Measurements from ENCODE around the gene CROCC. TPM values are rescaled to one million over a fixed set of nuclear protein-coding genes. Genes with fewer than 3 reads are reported as not detected.
"Not testable (repeated sequence)": the region's sequence is repeated elsewhere in the genome, so short reads cannot be mapped to it uniquely, and the experiment has no call there.

CROCC gene, protein sequence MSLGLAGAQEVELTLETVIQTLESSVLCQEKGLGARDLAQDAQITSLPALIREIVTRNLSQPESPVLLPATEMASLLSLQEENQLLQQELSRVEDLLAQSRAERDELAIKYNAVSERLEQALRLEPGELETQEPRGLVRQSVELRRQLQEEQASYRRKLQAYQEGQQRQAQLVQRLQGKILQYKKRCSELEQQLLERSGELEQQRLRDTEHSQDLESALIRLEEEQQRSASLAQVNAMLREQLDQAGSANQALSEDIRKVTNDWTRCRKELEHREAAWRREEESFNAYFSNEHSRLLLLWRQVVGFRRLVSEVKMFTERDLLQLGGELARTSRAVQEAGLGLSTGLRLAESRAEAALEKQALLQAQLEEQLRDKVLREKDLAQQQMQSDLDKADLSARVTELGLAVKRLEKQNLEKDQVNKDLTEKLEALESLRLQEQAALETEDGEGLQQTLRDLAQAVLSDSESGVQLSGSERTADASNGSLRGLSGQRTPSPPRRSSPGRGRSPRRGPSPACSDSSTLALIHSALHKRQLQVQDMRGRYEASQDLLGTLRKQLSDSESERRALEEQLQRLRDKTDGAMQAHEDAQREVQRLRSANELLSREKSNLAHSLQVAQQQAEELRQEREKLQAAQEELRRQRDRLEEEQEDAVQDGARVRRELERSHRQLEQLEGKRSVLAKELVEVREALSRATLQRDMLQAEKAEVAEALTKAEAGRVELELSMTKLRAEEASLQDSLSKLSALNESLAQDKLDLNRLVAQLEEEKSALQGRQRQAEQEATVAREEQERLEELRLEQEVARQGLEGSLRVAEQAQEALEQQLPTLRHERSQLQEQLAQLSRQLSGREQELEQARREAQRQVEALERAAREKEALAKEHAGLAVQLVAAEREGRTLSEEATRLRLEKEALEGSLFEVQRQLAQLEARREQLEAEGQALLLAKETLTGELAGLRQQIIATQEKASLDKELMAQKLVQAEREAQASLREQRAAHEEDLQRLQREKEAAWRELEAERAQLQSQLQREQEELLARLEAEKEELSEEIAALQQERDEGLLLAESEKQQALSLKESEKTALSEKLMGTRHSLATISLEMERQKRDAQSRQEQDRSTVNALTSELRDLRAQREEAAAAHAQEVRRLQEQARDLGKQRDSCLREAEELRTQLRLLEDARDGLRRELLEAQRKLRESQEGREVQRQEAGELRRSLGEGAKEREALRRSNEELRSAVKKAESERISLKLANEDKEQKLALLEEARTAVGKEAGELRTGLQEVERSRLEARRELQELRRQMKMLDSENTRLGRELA (N-terminal part only)
- total RNA-seq (2012; rRNA removed), result 10.0 and 14.2 TPM in 2 replicates

DNA sequence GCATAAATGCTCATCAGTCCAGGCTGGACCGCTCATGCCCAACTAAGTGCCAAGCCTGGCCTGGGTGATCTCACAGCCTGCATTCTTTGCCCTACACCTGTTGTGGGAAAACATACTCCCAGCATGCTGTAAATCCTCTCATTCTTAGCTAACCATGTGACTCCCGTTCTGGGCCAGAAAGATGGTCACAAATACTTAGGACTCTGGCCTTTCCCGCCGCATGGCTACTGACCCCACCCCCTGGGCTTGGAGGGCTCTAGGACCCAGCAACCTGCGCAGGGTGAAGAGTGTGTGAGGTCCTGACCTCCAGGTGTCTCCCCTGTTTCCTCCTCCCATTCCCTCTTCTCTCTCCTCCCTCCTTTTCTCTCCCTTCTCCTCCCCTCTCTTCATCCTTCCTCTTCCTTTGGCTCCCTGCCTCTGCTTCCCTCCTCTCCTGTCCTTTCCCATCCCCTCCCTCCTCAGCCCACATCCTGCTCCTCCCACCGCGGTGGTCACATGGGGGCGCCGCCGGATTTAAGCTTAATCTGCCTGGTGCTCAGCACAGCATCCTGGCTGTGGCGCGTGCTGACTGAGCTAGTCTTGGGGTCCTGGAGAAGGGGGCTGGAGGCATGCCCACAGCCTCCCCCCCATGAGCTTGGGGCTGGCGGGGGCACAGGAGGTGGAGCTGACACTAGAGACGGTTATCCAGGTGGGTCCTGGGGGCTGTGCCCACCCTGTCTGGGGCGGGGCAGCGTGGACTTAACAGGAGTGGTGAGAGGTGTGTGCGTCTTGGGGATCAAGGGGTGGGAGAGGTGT, at the start of gene CROCC:
CROCC (plus strand) TSS at position 541 of the 795 bp plus-strand sequence; CDS start at position 629, 88 bp downstream.
- Histone ChIP-seq H3K4me2 (ENCODE audit: low read length) (peak within 1 kb of the TSS; percentile 34), H3K27me3 (ENCODE audit: control insufficient read depth, insufficient read depth, low read length) (no peaks in the 10 kb centered on the region), H3K36me3 (ENCODE audit: insufficient read depth, low read length) (no peaks in the 10 kb centered on the region), H3K4me1 (ENCODE audit: control insufficient read depth, insufficient read depth, low read length) (peaks cover 5% of the 10 kb centered on the region), H3K9ac (ENCODE audit: low read depth, low read length) (no peak within 1 kb of the TSS), H3K9me3 (replicated peaks; ENCODE audit: low read length) (no peaks in the 10 kb centered on the region), H3K4me3 (ENCODE audit: low read length) (no peak within 1 kb of the TSS)

- not testable (repeated sequence) for H3K9me3 ChIP-seq (replicated peaks; ENCODE audit: low read length); H3K4me3 ChIP-seq (ENCODE audit: low read length); H3K4me1 ChIP-seq (ENCODE audit: control insufficient read depth, insufficient read depth, low read length); H3K36me3 ChIP-seq (ENCODE audit: insufficient read depth, low read length); H3K9ac ChIP-seq (ENCODE audit: low read depth, low read length)
- Histone ChIP-seq H3K4me2 (ENCODE audit: low read length) (peak overlapping the region; percentile 63), H3K27me3 (ENCODE audit: control insufficient read depth, insufficient read depth, low read length) (peaks cover 13% of the 10 kb centered on the region)
Measured at GRCh38 chr1:16872152-16873075, 49.3 kb upstream of the CROCC start.

DNA sequence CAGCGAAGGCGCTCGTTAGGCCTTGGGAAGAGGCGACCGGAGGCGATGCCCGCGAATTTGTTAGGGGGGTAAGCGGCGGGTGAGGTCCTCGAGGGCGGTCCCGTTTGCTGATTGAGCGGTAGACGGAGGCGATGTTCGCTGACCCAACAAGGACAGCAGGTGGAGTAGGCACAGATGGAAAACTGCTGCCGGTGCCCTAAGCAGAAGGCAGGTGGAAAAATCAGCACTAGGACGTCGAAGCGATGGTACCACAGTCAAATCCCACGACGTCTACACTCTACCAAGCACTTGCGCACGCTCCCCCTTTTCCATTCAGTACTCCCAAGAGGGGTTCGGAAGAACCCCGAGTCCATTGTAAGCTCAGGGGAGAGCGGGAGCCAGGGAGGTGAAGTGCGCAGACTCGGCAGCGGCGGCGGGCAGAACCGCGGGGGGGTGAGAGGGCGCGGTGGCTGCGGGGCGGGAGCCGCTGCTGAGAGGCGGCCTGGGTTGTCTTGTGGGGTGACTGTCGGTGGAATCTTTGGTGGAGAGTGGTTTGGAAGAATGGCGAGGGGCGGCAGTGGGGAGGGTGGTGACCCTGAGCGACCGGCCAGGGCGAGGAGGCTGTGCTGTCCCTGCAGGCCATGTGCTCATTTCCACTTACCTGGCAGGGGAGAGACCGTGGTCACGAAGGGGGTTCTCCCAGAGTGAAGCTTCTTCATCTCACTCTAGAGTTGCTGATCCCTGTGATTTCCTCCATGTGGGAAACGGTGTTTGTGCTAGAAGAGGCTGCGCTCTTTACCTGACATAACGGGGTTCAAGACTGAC, 48.5 kb upstream of the CROCC start:
- not testable (repeated sequence) for H3K9ac ChIP-seq (ENCODE audit: low read depth, low read length); H3K9me3 ChIP-seq (replicated peaks; ENCODE audit: low read length); H3K36me3 ChIP-seq (ENCODE audit: insufficient read depth, low read length); H3K4me1 ChIP-seq (ENCODE audit: control insufficient read depth, insufficient read depth, low read length); H3K4me3 ChIP-seq (ENCODE audit: low read length)
- Histone ChIP-seq H3K27me3 (ENCODE audit: control insufficient read depth, insufficient read depth, low read length) (peaks cover 13% of the 10 kb centered on the region), H3K4me2 (ENCODE audit: low read length) (peak overlapping the region; percentile 63)

DNA sequence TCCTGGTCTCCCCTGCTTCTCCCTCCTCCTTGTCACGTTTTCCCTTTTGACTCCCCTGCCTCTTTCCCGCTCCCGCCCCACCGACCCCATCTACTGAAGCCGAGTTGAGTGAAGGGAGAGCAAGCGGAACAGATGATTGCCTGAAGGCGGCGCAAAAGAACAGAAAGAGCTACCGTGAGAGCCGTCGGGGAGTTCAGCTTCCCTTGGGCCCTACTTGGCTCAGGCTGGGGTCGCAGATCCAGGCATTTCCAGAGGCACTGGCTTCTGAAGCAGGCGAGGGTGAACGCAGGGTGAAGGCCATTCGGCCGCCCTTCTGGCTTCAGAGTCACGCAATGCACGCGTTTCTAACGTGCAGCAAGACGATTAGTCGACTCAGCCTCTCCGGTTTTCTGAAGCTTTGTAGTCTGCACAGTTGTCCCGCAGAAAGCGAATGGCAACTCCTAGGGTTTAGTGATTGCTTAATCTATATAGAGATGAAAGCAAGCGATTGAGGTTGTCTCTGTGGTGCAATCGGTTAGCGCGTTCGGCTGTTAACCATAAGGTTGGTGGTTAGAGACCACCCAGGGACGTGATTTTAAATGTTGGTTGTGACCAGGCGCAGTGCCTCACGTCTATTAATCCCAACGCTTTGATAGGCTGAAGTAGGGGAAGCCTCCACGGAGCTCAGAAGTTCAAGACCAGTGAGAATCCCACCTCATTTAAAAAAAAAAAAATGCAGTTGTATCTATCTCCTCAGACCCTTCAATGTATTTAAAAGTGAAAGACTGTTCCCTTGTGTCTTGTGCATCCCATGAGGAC, 46.6 kb upstream of the CROCC start:
- not testable (repeated sequence) for H3K36me3 ChIP-seq (ENCODE audit: insufficient read depth, low read length); H3K4me3 ChIP-seq (ENCODE audit: low read length); H3K4me2 ChIP-seq (ENCODE audit: low read length); H3K9me3 ChIP-seq (replicated peaks; ENCODE audit: low read length); H3K4me1 ChIP-seq (ENCODE audit: control insufficient read depth, insufficient read depth, low read length); H3K9ac ChIP-seq (ENCODE audit: low read depth, low read length)
- H3K27me3 ChIP-seq (ENCODE audit: control insufficient read depth, insufficient read depth, low read length), result peaks cover 25% of the 10 kb centered on the region

- H3K4me2 ChIP-seq (ENCODE audit: low read length); H3K4me3 ChIP-seq (ENCODE audit: low read length); H3K9ac ChIP-seq (ENCODE audit: low read depth, low read length); H3K9me3 ChIP-seq (replicated peaks; ENCODE audit: low read length); H3K4me1 ChIP-seq (ENCODE audit: control insufficient read depth, insufficient read depth, low read length); H3K36me3 ChIP-seq (ENCODE audit: insufficient read depth, low read length): not testable (repeated sequence)
- H3K27me3 ChIP-seq (ENCODE audit: control insufficient read depth, insufficient read depth, low read length), result peaks cover 47% of the 10 kb centered on the region
Measured at GRCh38 chr1:16881742-16882141, 40.0 kb upstream of the CROCC start.

GRCh38 chr1:16882986-16883385, 38.7 kb upstream of the CROCC start:
- peaks cover 47% of the 10 kb centered on the region for H3K27me3 ChIP-seq (ENCODE audit: control insufficient read depth, insufficient read depth, low read length)
- no peak overlapping the region for H3K4me2 ChIP-seq (ENCODE audit: low read length)
- H3K36me3 ChIP-seq (ENCODE audit: insufficient read depth, low read length), result no peaks in the 10 kb centered on the region
- H3K9ac ChIP-seq (ENCODE audit: low read depth, low read length), result no peak overlapping the region
- no peak overlapping the region for H3K4me3 ChIP-seq (ENCODE audit: low read length)
- no peaks in the 10 kb centered on the region for H3K4me1 ChIP-seq (ENCODE audit: control insufficient read depth, insufficient read depth, low read length)
- no peaks in the 10 kb centered on the region for H3K9me3 ChIP-seq (replicated peaks; ENCODE audit: low read length)

GRCh38 chr1:16884487-16884886, 37.2 kb upstream of the CROCC start:
- peaks cover 11% of the 10 kb centered on the region for H3K4me1 ChIP-seq (ENCODE audit: control insufficient read depth, insufficient read depth, low read length)
- peaks cover 39% of the 10 kb centered on the region for H3K27me3 ChIP-seq (ENCODE audit: control insufficient read depth, insufficient read depth, low read length)
- not testable (repeated sequence) for H3K9ac ChIP-seq (ENCODE audit: low read depth, low read length); H3K9me3 ChIP-seq (replicated peaks; ENCODE audit: low read length); H3K36me3 ChIP-seq (ENCODE audit: insufficient read depth, low read length); H3K4me3 ChIP-seq (ENCODE audit: low read length); H3K4me2 ChIP-seq (ENCODE audit: low read length)

- H3K4me3 ChIP-seq (ENCODE audit: low read length), result no peak overlapping the region
- peaks cover 15% of the 10 kb centered on the region for H3K4me1 ChIP-seq (ENCODE audit: control insufficient read depth, insufficient read depth, low read length)
- H3K36me3 ChIP-seq (ENCODE audit: insufficient read depth, low read length), result no peaks in the 10 kb centered on the region
- H3K9ac ChIP-seq (ENCODE audit: low read depth, low read length), result no peak overlapping the region
- no peaks in the 10 kb centered on the region for H3K9me3 ChIP-seq (replicated peaks; ENCODE audit: low read length)
- no peak overlapping the region for H3K4me2 ChIP-seq (ENCODE audit: low read length)
- H3K27me3 ChIP-seq (ENCODE audit: control insufficient read depth, insufficient read depth, low read length), result peaks cover 35% of the 10 kb centered on the region
Measured at GRCh38 chr1:16886860-16887605, 34.7 kb upstream of the CROCC start.
